ENCODE data around the gene CISD2.

DNA sequence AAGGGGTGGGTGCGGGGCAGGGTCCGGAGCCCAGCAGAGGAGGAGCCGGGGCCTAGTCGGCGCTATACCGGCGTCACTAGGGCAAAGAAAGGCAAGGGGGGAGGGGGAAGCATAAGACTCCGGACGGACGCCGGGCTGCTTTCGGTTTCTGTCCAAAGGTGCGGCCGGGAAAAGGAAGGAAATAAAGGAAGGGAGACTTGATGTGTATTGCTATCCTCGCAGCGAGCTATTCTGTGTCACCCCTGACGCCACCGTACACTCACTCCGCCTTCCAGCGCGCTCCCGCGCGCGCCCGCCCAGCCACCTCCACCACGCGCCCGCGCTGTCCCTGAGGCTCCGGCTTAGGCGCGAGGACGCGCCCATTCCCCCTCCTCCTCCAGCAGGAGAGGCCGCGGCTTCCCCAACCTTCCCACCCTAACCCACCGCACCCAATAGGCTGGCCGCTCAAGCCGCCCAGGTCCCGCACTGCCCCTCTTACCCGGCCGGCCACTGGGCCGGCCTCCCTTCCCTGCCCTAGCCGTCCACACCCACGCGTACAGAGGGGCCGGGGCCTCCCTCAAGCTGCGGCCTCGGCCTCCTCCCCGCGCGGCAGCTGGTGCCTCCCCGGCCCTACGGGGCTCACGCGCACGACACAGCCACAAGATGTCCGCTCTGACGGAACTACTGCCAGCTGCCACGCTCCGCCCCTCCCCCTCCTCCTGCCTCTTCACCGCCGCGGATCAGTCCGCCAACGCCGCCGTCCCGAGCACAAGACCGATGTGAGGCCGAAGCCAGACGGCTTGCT, 41.7 kb upstream of the CISD2 start, which contains the start of gene UBE2D3:
- TF ChIP-seq, protein P1, sequence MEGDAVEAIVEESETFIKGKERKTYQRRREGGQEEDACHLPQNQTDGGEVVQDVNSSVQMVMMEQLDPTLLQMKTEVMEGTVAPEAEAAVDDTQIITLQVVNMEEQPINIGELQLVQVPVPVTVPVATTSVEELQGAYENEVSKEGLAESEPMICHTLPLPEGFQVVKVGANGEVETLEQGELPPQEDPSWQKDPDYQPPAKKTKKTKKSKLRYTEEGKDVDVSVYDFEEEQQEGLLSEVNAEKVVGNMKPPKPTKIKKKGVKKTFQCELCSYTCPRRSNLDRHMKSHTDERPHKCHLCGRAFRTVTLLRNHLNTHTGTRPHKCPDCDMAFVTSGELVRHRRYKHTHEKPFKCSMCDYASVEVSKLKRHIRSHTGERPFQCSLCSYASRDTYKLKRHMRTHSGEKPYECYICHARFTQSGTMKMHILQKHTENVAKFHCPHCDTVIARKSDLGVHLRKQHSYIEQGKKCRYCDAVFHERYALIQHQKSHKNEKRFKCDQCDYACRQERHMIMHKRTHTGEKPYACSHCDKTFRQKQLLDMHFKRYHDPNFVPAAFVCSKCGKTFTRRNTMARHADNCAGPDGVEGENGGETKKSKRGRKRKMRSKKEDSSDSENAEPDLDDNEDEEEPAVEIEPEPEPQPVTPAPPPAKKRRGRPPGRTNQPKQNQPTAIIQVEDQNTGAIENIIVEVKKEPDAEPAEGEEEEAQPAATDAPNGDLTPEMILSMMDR (IDR thresholded peaks at IDR 0.05): no peak
- no peak for TF ChIP-seq EZH2phosphoT487 (IDR thresholded peaks at IDR 0.05)

All from neural progenitor cell (in vitro differentiated cells).